HCT116 (cell line): ENCODE data around the gene METTL2B. TPM values are rescaled to one million over a fixed set of nuclear protein-coding genes. Genes with fewer than 3 reads are reported as not detected.
"Not testable (repeated sequence)": the region's sequence is repeated elsewhere in the genome, so short reads cannot be mapped to it uniquely, and the experiment has no call there.

Experiments used
- ATAC-seq: fragments of 200-7000 bp; cut with Tn5 transposase; 2 replicates; pipeline ENCODE4 v1.9.1; 2020; ENCODE audit warnings: mild to moderate bottlenecking, moderate library complexity
- BruUV-seq: library from RNA; stranded (reverse); fragments of 400-500 nt; replicated peaks from 2 replicates; lab custom pipeline; 2021; lab: Mats Ljungman, UMichigan
- CTCF ChIA-PET: fragments of 300-600 bp; sonication (Branson Sonifier 250); formaldehyde crosslinking; loops from one replicate; lab custom pipeline; 2021; ENCODE audit warnings: antibody characterized with exemption; lab: Charles Lee
- POLR2A ChIA-PET: fragments of 300-600, 350-600 bp; sonication (Branson Sonifier 250); formaldehyde crosslinking; loops from one replicate; lab custom pipeline; 2021; ENCODE audit warnings: antibody characterized with exemption; lab: Charles Lee
- RAD21 ChIA-PET, 2 experiments: fragments of 300-600 bp; sonication (Branson Sonifier 250); formaldehyde crosslinking; loops; one replicate each; lab custom pipeline; 2023; ENCODE audit warnings: low total read pairs in 2 of 2; ENCODE audit not compliant: uncharacterized antibody in 2 of 2, unreplicated experiment in 2 of 2, low non-redundant PET in 1 of 2; lab: Charles Lee
- DNase-seq: peaks from one replicate; pipeline ENCODE4 v3.0.0-alpha.2; 2010; ENCODE audit warnings: low read depth, low spot score
- H2AFZ ChIP-seq: fragments of 200-600 bp; shearing (Covaris generic), sonication (generic); 2 replicates; pipeline ENCODE4 v1.6.1; 2017; ENCODE audit warnings: low read depth, mixed run types, mixed read lengths, antibody characterized with exemption, low read length; ENCODE audit not compliant: poor library complexity, severe bottlenecking
- H3K27ac ChIP-seq: 2 replicates; pipeline ENCODE4 v1.5.1; 2012; ENCODE audit warnings: low read depth, low read length
- H3K27me3 ChIP-seq: fragments of 200-600 bp; sonication (generic); 2 replicates; pipeline ENCODE4 v1.6.1; 2016; ENCODE audit warnings: mixed run types, low read length, mixed read lengths; ENCODE audit not compliant: insufficient read depth
- H3K36me3 ChIP-seq, 2 experiments: fragments of 200-500 bp in 1 of 2; fragments of 200-600 bp in 1 of 2; sonication (Bioruptor generic) in 1 of 2; sonication (generic) in 1 of 2; 2 replicates each; pipeline versions ENCODE4 v1.5.1 to v1.6.1; 2014 to 2016; ENCODE audit warnings: low read length in 2 of 2, inconsistent platforms in 1 of 2, mixed read lengths in 1 of 2, mixed run types in 1 of 2; ENCODE audit not compliant: insufficient read depth in 2 of 2, control insufficient read depth in 1 of 2
- H3K4me1 ChIP-seq, 2 experiments: fragments of 200-600 bp in 1 of 2; sonication (generic) in 1 of 2; 2 replicates each; pipeline versions ENCODE4 v1.5.1 to v1.6.1; 2012 to 2017; ENCODE audit warnings: low read length in 2 of 2, inconsistent platforms in 1 of 2, mild to moderate bottlenecking in 1 of 2, mixed read lengths in 1 of 2, mixed run types in 1 of 2, moderate library complexity in 1 of 2; ENCODE audit not compliant: insufficient read depth in 2 of 2, control insufficient read depth in 1 of 2
- H3K4me2 ChIP-seq: fragments of 200-600 bp; sonication (generic); 2 replicates; pipeline ENCODE4 v1.6.1; 2017; ENCODE audit warnings: mixed run types, low read length, mixed read lengths
- H3K4me3 ChIP-seq, 2 experiments: fragments of 200-600 bp in 1 of 2; sonication (generic) in 1 of 2; replicated peaks in 1 of 2; 2 replicates each; pipeline ENCODE4 v1.5.1; 2011 to 2016; ENCODE audit warnings: low read length in 2 of 2, control low read depth in 1 of 2, low read depth in 1 of 2, mild to moderate bottlenecking in 1 of 2, mixed read lengths in 1 of 2, mixed run types in 1 of 2
- H3K79me2 ChIP-seq: fragments of 200-600 bp; sonication (generic); 2 replicates; pipeline ENCODE4 v1.6.1; 2017; ENCODE audit warnings: mild to moderate bottlenecking, mixed run types, low read length, moderate library complexity, mixed read lengths; ENCODE audit not compliant: insufficient read depth
- H3K9ac ChIP-seq: fragments of 200-600 bp; sonication (generic); 2 replicates; pipeline ENCODE4 v1.6.1; 2016; ENCODE audit warnings: low read length, mixed read lengths
- H3K9me2 ChIP-seq: fragments of 200-600 bp; sonication (generic), shearing (Covaris generic); 2 replicates; pipeline ENCODE4 v1.6.1; 2017; ENCODE audit warnings: mixed run types, mild to moderate bottlenecking, moderate library complexity; ENCODE audit not compliant: insufficient read depth
- H3K9me3 ChIP-seq, 2 experiments: fragments of 200-500 bp in 1 of 2; fragments of 200-600 bp in 1 of 2; sonication (Bioruptor generic) in 1 of 2; sonication (generic) in 1 of 2; 2 replicates each; pipeline ENCODE4 v1.6.1; 2014 to 2017; ENCODE audit warnings: low read length in 2 of 2, mixed read lengths in 2 of 2, inconsistent platforms in 1 of 2, low read depth in 1 of 2, mild to moderate bottlenecking in 1 of 2, mixed run types in 1 of 2, moderate library complexity in 1 of 2; ENCODE audit not compliant: control insufficient read depth in 1 of 2, insufficient read depth in 1 of 2
- H4K20me1 ChIP-seq: fragments of 200-600 bp; sonication (generic), shearing (Covaris generic); 2 replicates; pipeline ENCODE4 v1.6.1; 2017; ENCODE audit warnings: mixed run types, mild to moderate bottlenecking, moderate library complexity; ENCODE audit not compliant: insufficient read depth
- intact Hi-C: fragments of 100-400 bp; cut with micrococcal nuclease; formaldehyde crosslinking; loops from 2 replicates; pipeline ENCODE4 v1.10.0; 2022
- total RNA-seq: library from RNA; stranded (reverse); gene quantifications from one replicate; pipeline ENCODE4 v1.2.1, GENCODE V29; 2021; ENCODE audit not compliant: unreplicated experiment

Gene METTL2B
- total RNA-seq, 1 experiment from 2014 or later: 45.7 TPM

GRCh38 chr7:128554394-128554793, 77.8 kb downstream of the METTL2B start:
- CTCF ChIA-PET, intact Hi-C loops: not testable (repeated sequence)

More at GRCh38 chr7:128554394-128554793, 77.8 kb downstream of the METTL2B start:
- RAD21 ChIA-PET, BruUV-seq, H4K20me1 ChIP-seq, H3K27me3 ChIP-seq, H3K9me3 ChIP-seq, H3K36me3 ChIP-seq, H3K4me3 ChIP-seq, H3K9me2 ChIP-seq, H3K9ac ChIP-seq, H3K4me1 ChIP-seq, DNase-seq, ATAC-seq, POLR2A ChIA-PET, H3K27ac ChIP-seq, H3K4me2 ChIP-seq, H2AFZ ChIP-seq: not testable (repeated sequence)
- H3K79me2 ChIP-seq: peaks cover 22% of the 10 kb centered on the region

Other genes with a start within 250 kb of the METTL2B start
- not detected for gene LEP, start 235.5 kb upstream of the METTL2B start, total RNA-seq
- 66.3 TPM for gene RBM28, start 132.8 kb upstream of the METTL2B start, total RNA-seq
- gene PRRT4, start 115.1 kb upstream of the METTL2B start, total RNA-seq: 4.0 TPM
- gene IMPDH1, start 66.8 kb upstream of the METTL2B start, total RNA-seq: 98.2 TPM
- gene HILPDA, start 20.9 kb upstream of the METTL2B start, total RNA-seq: 32.8 TPM
- gene GARIN1A, start 195.5 kb downstream of the METTL2B start, total RNA-seq: 0.49 TPM